ENCODE measurements around the gene TGFB1I1.
A peak's percentile ranks its signal among the peaks of the same experiment; 100 is the strongest.
"Not testable (repeated sequence)": the region's sequence is repeated elsewhere in the genome, so short reads cannot be mapped to it uniquely, and the experiment has no call there.

Gene TGFB1I1

GRCh38 chr16:31471875-31472708 is at the start of gene TGFB1I1:
TGFB1I1 (plus strand) TSS chr16:31472152; CDS start chr16:31472189, 37 bp downstream.
- DNase-seq (ENCODE audit: low spot score) = no peak

- no peak for DNase-seq (ENCODE audit: low spot score)
These were observed 48.7 kb upstream of the TGFB1I1 start for GRCh38 chr16:31423241-31423640.

GRCh38 chr16:31423801-31424200 is 48.2 kb upstream of the TGFB1I1 start:
- no peak for DNase-seq (ENCODE audit: low spot score)

GRCh38 chr16:31427441-31428278 is 44.3 kb upstream of the TGFB1I1 start:
- peak; percentile 83 for DNase-seq (ENCODE audit: low spot score)

GRCh38 chr16:31428279-31428597 is 43.7 kb upstream of the TGFB1I1 start, which contains the start of gene COX6A2:
COX6A2 (minus strand) TSS chr16:31428360; CDS start chr16:31428325, 35 bp downstream.
- DNase-seq (ENCODE audit: low spot score) = no peak

GRCh38 chr16:31428638-31429247 is 43.2 kb upstream of the TGFB1I1 start:
- DNase-seq (ENCODE audit: low spot score) = no peak

- no peak for DNase-seq (ENCODE audit: low spot score)
These were observed 42.6 kb upstream of the TGFB1I1 start for GRCh38 chr16:31429314-31429713.

- DNase-seq (ENCODE audit: low spot score) = no peak
These were observed 42.2 kb upstream of the TGFB1I1 start for GRCh38 chr16:31429796-31430195.

- no peak for DNase-seq (ENCODE audit: low spot score)
These were observed 41.4 kb upstream of the TGFB1I1 start for GRCh38 chr16:31430380-31431052.

- DNase-seq (ENCODE audit: low spot score) = no peak
These were observed 36.4 kb upstream of the TGFB1I1 start for GRCh38 chr16:31435341-31436220.

GRCh38 chr16:31436221-31437045 is 35.5 kb upstream of the TGFB1I1 start:
- no peak for DNase-seq (ENCODE audit: low spot score)

GRCh38 chr16:31438414-31438813 is 33.5 kb upstream of the TGFB1I1 start:
- DNase-seq (ENCODE audit: low spot score) = no peak

GRCh38 chr16:31439023-31439422 is 32.9 kb upstream of the TGFB1I1 start:
- not testable (repeated sequence) for DNase-seq (ENCODE audit: low spot score)

- no peak for DNase-seq (ENCODE audit: low spot score)
These were observed 32.4 kb upstream of the TGFB1I1 start for GRCh38 chr16:31439519-31439918.

GRCh38 chr16:31440516-31441184 is 31.3 kb upstream of the TGFB1I1 start:
- no peak for DNase-seq (ENCODE audit: low spot score)

GRCh38 chr16:31441956-31442355 is 30.0 kb upstream of the TGFB1I1 start:
- DNase-seq (ENCODE audit: low spot score) = no peak

- DNase-seq (ENCODE audit: low spot score) = not testable (repeated sequence)
These were observed 26.0 kb upstream of the TGFB1I1 start for GRCh38 chr16:31445931-31446330.

- DNase-seq (ENCODE audit: low spot score) = no peak
These were observed 20.8 kb upstream of the TGFB1I1 start for GRCh38 chr16:31451201-31451600.

- peak; percentile 49 for DNase-seq (ENCODE audit: low spot score)
These were observed 20.1 kb upstream of the TGFB1I1 start for GRCh38 chr16:31451681-31452351.

Measured in COLO829 (cell line).